Endothelial cell of umbilical vein (primary cell): ENCODE measurements around the gene PLEKHD1. TPM values are rescaled to one million over a fixed set of nuclear protein-coding genes. Genes with fewer than 3 reads are reported as not detected.

ENCODE experiments used
- BruUV-seq: library from RNA; stranded (reverse); fragments of 400-500 nt; replicated peaks from 2 replicates; lab custom pipeline; 2021; lab: Mats Ljungman, UMichigan
- CTCF ChIA-PET: fragments of 300-600, 350-600 bp; sonication (Branson Sonifier 250); formaldehyde crosslinking; loops from one replicate; lab custom pipeline; 2021; ENCODE audit warnings: antibody characterized with exemption, inconsistent platforms; lab: Charles Lee
- POLR2A ChIA-PET: fragments of 300-600, 350-600 bp; sonication (Branson Sonifier 250); formaldehyde crosslinking; loops from one replicate; lab custom pipeline; 2021; ENCODE audit warnings: antibody characterized with exemption, inconsistent platforms; lab: Charles Lee
- DNase-seq: peaks from one replicate; pipeline ENCODE4 v3.0.0-alpha.2; 2011; ENCODE audit warnings: low read depth, low spot score
- FAIRE-seq: peaks from 2 replicates; lab custom pipeline; 2011; peaks lifted over from hg19 to GRCh38; lab: Jason Lieb, UNC
- H2AFZ ChIP-seq: 2 replicates; pipeline ENCODE4 v1.6.0; 2012; ENCODE audit warnings: low read depth, low read length, control low read depth, inconsistent platforms
- H3K27ac ChIP-seq: 2 replicates; pipeline ENCODE4 v1.5.1; 2011; ENCODE audit warnings: low read depth, mild to moderate bottlenecking, control low read depth, low read length, moderate library complexity; ENCODE audit not compliant: insufficient read depth
- H3K27me3 ChIP-seq, 2 experiments: 2 replicates each; pipeline versions ENCODE4 v1.6.0 to v1.6.1; 2011; ENCODE audit warnings: low read length in 2 of 2, mixed read lengths in 1 of 2; ENCODE audit not compliant: control insufficient read depth in 2 of 2, insufficient read depth in 2 of 2
- H3K36me3 ChIP-seq, 2 experiments: 2 replicates in 1 of 2; 3 replicates in 1 of 2; pipeline ENCODE4 v1.5.1; 2011; ENCODE audit warnings: low read length in 2 of 2, mild to moderate bottlenecking in 1 of 2, moderate library complexity in 1 of 2; ENCODE audit not compliant: control insufficient read depth in 2 of 2, insufficient read depth in 2 of 2; ENCODE audit errors: extremely low read depth in 1 of 2
- H3K4me1 ChIP-seq: 3 replicates; pipeline ENCODE4 v1.5.1; 2011; ENCODE audit warnings: mild to moderate bottlenecking, low read length; ENCODE audit not compliant: control insufficient read depth, insufficient read depth; ENCODE audit errors: extremely low read depth
- H3K4me2 ChIP-seq: 2 replicates; pipeline ENCODE4 v1.6.1; 2011; ENCODE audit warnings: low read length, control low read depth, mixed read lengths; ENCODE audit not compliant: insufficient read depth
- H3K4me3 ChIP-seq, 3 experiments: fragments of 200-600 bp in 1 of 3; sonication (generic), shearing (Covaris generic) in 1 of 3; replicated peaks in 1 of 3; 2 replicates each; pipeline ENCODE4 v1.5.1; 2011 to 2016; ENCODE audit warnings: control low read depth in 3 of 3, low read length in 3 of 3, mild to moderate bottlenecking in 2 of 3, inconsistent platforms in 1 of 3, low read depth in 1 of 3, moderate library complexity in 1 of 3; ENCODE audit not compliant: insufficient read depth in 1 of 3
- H3K79me2 ChIP-seq: 2 replicates; pipeline ENCODE4 v1.6.0; 2012; ENCODE audit warnings: low read length, inconsistent platforms; ENCODE audit not compliant: control insufficient read depth, insufficient read depth
- H3K9ac ChIP-seq: replicated peaks from 2 replicates; pipeline ENCODE3; 2011; ENCODE audit warnings: low read length, control low read depth; ENCODE audit not compliant: insufficient read depth; ENCODE audit errors: extremely low read depth
- H3K9me1 ChIP-seq: replicated peaks from 3 replicates; pipeline ENCODE4 v1.6.0; 2011; ENCODE audit warnings: mild to moderate bottlenecking, low read length; ENCODE audit not compliant: control insufficient read depth, insufficient read depth; ENCODE audit errors: extremely low read depth
- H3K9me3 ChIP-seq: replicated peaks from 2 replicates; pipeline ENCODE4 v1.5.1; 2012; ENCODE audit warnings: low read length, inconsistent platforms; ENCODE audit not compliant: control insufficient read depth, insufficient read depth
- H4K20me1 ChIP-seq: replicated peaks from 2 replicates; pipeline ENCODE3; 2011; ENCODE audit warnings: mild to moderate bottlenecking, low read length; ENCODE audit not compliant: control insufficient read depth, insufficient read depth; ENCODE audit errors: extremely low read depth
- CTCF ChIP-seq, 2 donors: IDR thresholded peaks; 1 replicate in 1 of 2; 2 replicates in 1 of 2; pipeline ENCODE4 v1.5.1; 2011; ENCODE audit warnings: low read length in 2 of 2, mild to moderate bottlenecking in 2 of 2, moderate library complexity in 2 of 2, control low read depth in 1 of 2, inconsistent platforms in 1 of 2, low read depth in 1 of 2; ENCODE audit not compliant: insufficient read depth in 1 of 2; ENCODE audit errors: extremely low read depth in 1 of 2
- EZH2 ChIP-seq: IDR thresholded peaks from 2 replicates; pipeline ENCODE4 v1.6.1; 2012; ENCODE audit warnings: borderline replicate concordance, low read depth, mild to moderate bottlenecking, moderate library complexity, low read length, inconsistent platforms; ENCODE audit not compliant: severe bottlenecking
- FOS ChIP-seq: IDR thresholded peaks from 2 replicates; pipeline ENCODE4 v1.6.1; 2011; ENCODE audit warnings: mild to moderate bottlenecking, low read length, moderate library complexity, borderline replicate concordance; ENCODE audit not compliant: insufficient read depth
- GATA2 ChIP-seq: IDR thresholded peaks from 2 replicates; pipeline ENCODE4 v1.7.0; 2011; ENCODE audit warnings: low read depth, mild to moderate bottlenecking, moderate library complexity, mixed read lengths, low read length; ENCODE audit not compliant: insufficient read length, insufficient read depth
- JUN ChIP-seq: IDR thresholded peaks from 2 replicates; pipeline ENCODE4 v1.6.1; 2011; ENCODE audit warnings: borderline replicate concordance, low read depth; ENCODE audit not compliant: insufficient read length, insufficient read depth
- MAX ChIP-seq: IDR thresholded peaks from 2 replicates; pipeline ENCODE4 v1.6.1; 2011; ENCODE audit not compliant: insufficient read depth, insufficient read length
- MYC ChIP-seq: IDR thresholded peaks from one replicate; pipeline ENCODE4 v1.6.1; 2011; ENCODE audit warnings: mild to moderate bottlenecking, low read depth, low read length
- POLR2A ChIP-seq: IDR thresholded peaks from 2 replicates; pipeline ENCODE4 v1.6.1; 2012; ENCODE audit warnings: low read depth, mild to moderate bottlenecking, control low read depth, low read length
- POLR2AphosphoS5 ChIP-seq: IDR thresholded peaks from 2 replicates; pipeline ENCODE4 v1.6.1; 2012; ENCODE audit warnings: low read depth, mild to moderate bottlenecking, control low read depth, low read length, moderate library complexity; ENCODE audit not compliant: insufficient read depth
- dilution Hi-C: fragments of 300-500 bp; cut with MboI; formaldehyde crosslinking; loops from one replicate; pipeline ENCODE4 v1.15.0; 2019; ENCODE audit warnings: low sequenced_read_pairs; ENCODE audit not compliant: extremely low pct_ligation_motif_present
- intact Hi-C: fragments of 100-400 bp; cut with micrococcal nuclease; formaldehyde crosslinking; loops from one replicate; pipeline ENCODE4 v1.10.0; 2022
- polyA plus RNA-seq, 4 experiments: library from polyadenylated mRNA; depleted of rRNA in 3 of 4; stranded (reverse) in 3 of 4; unstranded in 1 of 4; fragments of >200 nt; gene quantifications; 2 replicates each; pipeline versions ENCODE4 v1.2.1 to v1.2.3, GENCODE V29; 2011 to 2012; ENCODE audit warnings: missing spikeins in 1 of 4
- total RNA-seq: library from RNA; stranded (reverse); gene quantifications from 2 replicates; pipeline ENCODE4 v1.2.3, GENCODE V29; 2021

PLEKHD1 gene
- total and polyA plus RNA-seq, 2 donors (not counting 3 experiments of a cell fraction or from before 2014, with no cell fraction given) = 0.01 TPM; not detected in 1

GRCh38 chr14:69471916-69472315 lies 12.6 kb upstream of the PLEKHD1 start:
- Histone ChIP-seq H4K20me1 (no peaks in the 10 kb centered on the region), H3K4me1 (no peaks in the 10 kb centered on the region), H3K79me2 (no peaks in the 10 kb centered on the region), H3K4me2 (no peak overlapping the region), H2AFZ (no peak overlapping the region), H3K9me1 (no peaks in the 10 kb centered on the region), H3K9me3 (no peaks in the 10 kb centered on the region), H3K27me3 (no peaks in the 10 kb centered on the region), H3K9ac (no peak overlapping the region), H3K27ac (no peak overlapping the region), H3K4me3 (no peak overlapping the region), H3K36me3 (no peaks in the 10 kb centered on the region)
- intact Hi-C loops = loop anchor here (10.0 kb wide), 1 partner anchor 253 kb away; no protein-coding TSS in a partner anchor
- BruUV-seq = no TSS peak
- TF ChIP-seq MAX = no peak
- TF ChIP-seq GATA2 = no peak
- TF ChIP-seq POLR2A = no peak
- no peak for TF ChIP-seq CTCF (IDR thresholded peaks at IDR 0.05; ENCODE audit: extremely low read depth in 1 of 2, insufficient read depth in 1 of 2, low read depth in 1 of 2, low read length in 2 of 2)
- no peak for TF ChIP-seq FOS
- no peak for TF ChIP-seq EZH2
- TF ChIP-seq MYC = no peak
- no peak for TF ChIP-seq JUN
- TF ChIP-seq POLR2AphosphoS5 = no peak
- CTCF ChIA-PET = no interaction called here
- POLR2A ChIA-PET = no interaction called here
- dilution Hi-C loops = no loop called here
- no peak for DNase-seq
- FAIRE-seq = no peak
